A549 (cell line): Measurements from ENCODE around the gene DLGAP1. TPM values are rescaled to one million over a fixed set of nuclear protein-coding genes. Genes with fewer than 3 reads are reported as not detected.
"Not testable (repeated sequence)": the region's sequence is repeated elsewhere in the genome, so short reads cannot be mapped to it uniquely, and the experiment has no call there.

ENCODE experiments used
- ATAC-seq, 2 experiments: fragments of 200-7000 bp in 1 of 2; fragments of >200 bp in 1 of 2; cut with Nextera tagmentation in 1 of 2; cut with Tn5 transposase in 1 of 2; 3 replicates each; pipeline versions ENCODE4 v1.8.0 to v1.9.1; 2018 to 2020; ENCODE audit warnings: mild to moderate bottlenecking in 1 of 2, moderate library complexity in 1 of 2
- CTCF ChIA-PET: fragments of 300-600 bp; sonication (Branson Sonifier 250); formaldehyde crosslinking; extraction: SDS; loops from one replicate; lab custom pipeline; 2021; ENCODE audit warnings: antibody characterized with exemption, inconsistent platforms; lab: Yijun Ruan, JAX
- POLR2A ChIA-PET: fragments of 350-600 bp; formaldehyde crosslinking; extraction: SDS; loops from one replicate; lab custom pipeline; 2021; ENCODE audit warnings: antibody characterized with exemption, inconsistent platforms; lab: Yijun Ruan, JAX
- DNase-seq, 2 experiments: peaks; one replicate each; pipeline versions ENCODE4 v3.0.0 to v3.0.0-alpha.2; 2011 to 2016; ENCODE audit warnings: low read depth in 1 of 2, low spot score in 1 of 2
- FAIRE-seq: peaks from 2 replicates; lab custom pipeline; 2011; peaks lifted over from hg19 to GRCh38; lab: Jason Lieb, UNC
- H3K27ac ChIP-seq, 2 experiments: fragments of >200 bp; sonication (Bioruptor Twin); formaldehyde crosslinking; 3 replicates each; pipeline ENCODE4 v1.5.1; 2016 to 2017
- H3K4me1 ChIP-seq: fragments of >200 bp; sonication (Bioruptor Twin); formaldehyde crosslinking; 3 replicates; pipeline ENCODE4 v1.6.1; 2016
- H3K4me2 ChIP-seq: fragments of >200 bp; sonication (Bioruptor Twin); formaldehyde crosslinking; 3 replicates; pipeline ENCODE4 v1.6.1; 2016
- H3K4me3 ChIP-seq: fragments of >200 bp; sonication (Bioruptor Twin); formaldehyde crosslinking; 3 replicates; pipeline ENCODE4 v1.5.1; 2016
- H3K9me3 ChIP-seq: fragments of >200 bp; sonication (Bioruptor Twin); formaldehyde crosslinking; 3 replicates; pipeline ENCODE4 v1.6.1; 2016
- BHLHE40 ChIP-seq: IDR thresholded peaks from 2 replicates; pipeline ENCODE4 v1.6.1; 2012; ENCODE audit warnings: low read depth, low read length, inconsistent platforms
- E2F6 ChIP-seq: IDR thresholded peaks from 2 replicates; pipeline ENCODE4 v1.6.1; 2012; ENCODE audit warnings: low read depth, borderline replicate concordance
- EHMT2 ChIP-seq: fragments of 200-600 bp; sonication (generic); IDR thresholded peaks from 2 replicates; pipeline ENCODE4 v1.6.1; 2016; ENCODE audit warnings: antibody characterized with exemption, low read depth, mild to moderate bottlenecking, moderate library complexity
- FOSB ChIP-seq: fragments of 250-450 bp; sonication (Bioruptor Pico); IDR thresholded peaks from 2 replicates; pipeline ENCODE4 v1.5.0; 2020; ENCODE audit warnings: mild to moderate bottlenecking, moderate library complexity
- FOSL2 ChIP-seq, 2 experiments: fragments of 450-650 bp in 1 of 2; fragments of >200 bp in 1 of 2; sonication (Bioruptor Twin) in 1 of 2; formaldehyde crosslinking; IDR thresholded peaks; 2 replicates each; pipeline versions ENCODE4 v1.5.0 to v1.6.1; 2016 to 2020; ENCODE audit warnings: mild to moderate bottlenecking in 1 of 2, moderate library complexity in 1 of 2
- GATA3 ChIP-seq: IDR thresholded peaks from 2 replicates; pipeline ENCODE4 v1.6.1; 2012; ENCODE audit warnings: borderline replicate concordance
- HEYL ChIP-seq: fragments of 250-450 bp; sonication (Bioruptor Pico); IDR thresholded peaks from 2 replicates; pipeline ENCODE4 v1.8.0; 2021; ENCODE audit warnings: mild to moderate bottlenecking, moderate library complexity
- HOXB5 ChIP-seq: fragments of 250-450 bp; sonication (Bioruptor Pico); IDR thresholded peaks from 2 replicates; pipeline ENCODE4 v1.5.0; 2020; ENCODE audit warnings: mild to moderate bottlenecking, moderate library complexity
- JUN ChIP-seq, 2 experiments: fragments of >200 bp; sonication (Bioruptor Twin); formaldehyde crosslinking; IDR thresholded peaks; 2 replicates in 1 of 2; 3 replicates in 1 of 2; pipeline ENCODE4 v1.6.1; 2016 to 2017
- JUNB ChIP-seq: fragments of >200 bp; sonication (Bioruptor Twin); formaldehyde crosslinking; IDR thresholded peaks from 2 replicates; pipeline ENCODE4 v1.6.1; 2016
- MAX ChIP-seq: IDR thresholded peaks from 2 replicates; pipeline ENCODE4 v1.6.1; 2012
- RAD21 ChIP-seq, 2 experiments: fragments of >200 bp in 1 of 2; sonication (Bioruptor Twin) in 1 of 2; formaldehyde crosslinking in 1 of 2; IDR thresholded peaks in 1 of 2; conservative IDR thresholded peaks in 1 of 2; 2 replicates in 1 of 2; 3 replicates in 1 of 2; pipeline ENCODE4 v1.6.1; 2012 to 2018; ENCODE audit warnings: inconsistent platforms in 1 of 2
- RCOR1 ChIP-seq: fragments of 150-350 bp; IDR thresholded peaks from 2 replicates; pipeline ENCODE4 v1.6.1; 2014; ENCODE audit warnings: antibody characterized with exemption, low read length, low read depth
- WGBS: methylation state at CpG from one replicate; pipeline ENCODE4 v1.1.6; 2017; ENCODE audit errors: missing lambda C conversion rate; 5-methylcytosine and 5-hydroxymethylcytosine counted together
- polyA plus RNA-seq, 4 experiments: library from polyadenylated mRNA; depleted of rRNA in 3 of 4; stranded (reverse); fragments of >200 nt; fragmentation: RNase III in 1 of 4; extraction: RNeasy Plus Mini Kit Qiagen cat#74134 plus additional on column Dnase treatment in 1 of 4; gene quantifications; 2 replicates in 3 of 4; 3 replicates in 1 of 4; pipeline ENCODE4 v1.2.3, GENCODE V29; 2011 to 2017

DLGAP1 gene
- polyA plus RNA-seq, 2 of the 4 experiments (the other 2 are of a cell fraction) = 0.04 to 0.12 TPM

DNA sequence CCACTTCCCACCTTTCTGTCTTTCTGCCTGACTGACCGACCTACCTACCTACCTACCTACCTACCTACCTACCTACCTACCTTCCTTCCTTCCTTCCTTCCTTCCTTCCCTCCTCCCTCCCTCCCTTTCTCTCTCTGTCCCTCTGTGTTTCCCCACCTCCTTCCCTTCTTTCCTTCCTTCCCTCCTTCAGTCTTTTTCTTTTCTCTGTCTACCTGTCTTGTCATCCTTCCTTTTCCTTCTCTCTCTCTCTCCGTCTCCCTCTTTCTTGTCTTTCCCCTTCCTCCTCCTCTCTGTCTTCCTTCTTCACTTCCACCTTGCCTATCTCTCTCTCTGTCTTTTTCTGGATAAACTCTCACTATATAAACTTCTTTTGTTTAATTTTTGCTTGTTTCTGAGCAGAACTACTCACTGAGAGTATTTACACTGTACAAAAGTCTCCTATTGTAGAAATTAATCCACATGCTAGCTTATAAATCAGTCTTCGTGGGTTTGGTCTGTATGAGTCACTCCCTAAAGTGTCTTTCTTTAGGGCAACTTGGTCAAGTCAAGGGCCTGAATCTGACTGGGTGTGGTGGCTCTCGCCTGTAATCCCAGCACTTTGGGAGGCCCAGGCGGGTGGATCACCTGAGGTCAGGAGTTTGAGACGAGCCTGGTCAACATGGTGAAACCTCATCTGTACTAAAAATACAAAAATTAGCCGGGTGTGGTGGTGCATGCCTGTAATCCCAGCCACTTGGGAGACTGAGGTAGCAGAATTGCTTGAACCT lies 871.8 kb downstream of the DLGAP1 start:
- CTCF ChIA-PET = interaction anchor here (0.6 to 3.1 kb wide), 3 partner anchors 82 to 1282 kb away, joined by 4 to 25 read pairs (median 23); no protein-coding TSS in a partner anchor
- H3K4me3 ChIP-seq; POLR2A ChIA-PET; ATAC-seq; H3K4me2 ChIP-seq; FAIRE-seq; DNase-seq; H3K9me3 ChIP-seq; TF ChIP-seq FOSL2 (IDR thresholded peaks at IDR 0.05): not testable (repeated sequence)
- 74% methylated on average over 7 of the region's 7 CpGs for WGBS
- peak overlapping the region; percentile 9 to 77; a peak in 5 of 6 replicates for H3K27ac ChIP-seq
- TF ChIP-seq FOSL2 (CRISPR knock-in tag; IDR thresholded peaks at IDR 0.05) = peak; percentile 12; the same call in 1 of the 2 replicates
- peaks cover 21% of the 10 kb centered on the region for H3K4me1 ChIP-seq

- no peak for TF ChIP-seq JUNB
- no peak for TF ChIP-seq HOXB5 (CRISPR knock-in tag)
- TF ChIP-seq FOSB = no peak
- no peak for TF ChIP-seq HEYL
- TF ChIP-seq E2F6 = no peak
- no peak for TF ChIP-seq MAX
- TF ChIP-seq BHLHE40 = no peak
- peak overlapping the region in 1 of 2 experiments; percentile 77; a peak in 3 of 6 replicates for H3K27ac ChIP-seq
- ChIA-PET POLR2A (no interaction called here), CTCF (no interaction called here)
- no peak overlapping the region for H3K4me2 ChIP-seq
- no peak overlapping the region for H3K4me3 ChIP-seq
- H3K9me3 ChIP-seq = no peaks in the 10 kb centered on the region
- H3K4me1 ChIP-seq = peaks cover 21% of the 10 kb centered on the region
- no peak for FAIRE-seq
- 96% methylated on average over 13 of the region's 13 CpGs for WGBS
- no peak for DNase-seq
- ATAC-seq = no peak
These were observed 873.2 kb downstream of the DLGAP1 start for GRCh38 chr18:3581890-3582289.

DNA sequence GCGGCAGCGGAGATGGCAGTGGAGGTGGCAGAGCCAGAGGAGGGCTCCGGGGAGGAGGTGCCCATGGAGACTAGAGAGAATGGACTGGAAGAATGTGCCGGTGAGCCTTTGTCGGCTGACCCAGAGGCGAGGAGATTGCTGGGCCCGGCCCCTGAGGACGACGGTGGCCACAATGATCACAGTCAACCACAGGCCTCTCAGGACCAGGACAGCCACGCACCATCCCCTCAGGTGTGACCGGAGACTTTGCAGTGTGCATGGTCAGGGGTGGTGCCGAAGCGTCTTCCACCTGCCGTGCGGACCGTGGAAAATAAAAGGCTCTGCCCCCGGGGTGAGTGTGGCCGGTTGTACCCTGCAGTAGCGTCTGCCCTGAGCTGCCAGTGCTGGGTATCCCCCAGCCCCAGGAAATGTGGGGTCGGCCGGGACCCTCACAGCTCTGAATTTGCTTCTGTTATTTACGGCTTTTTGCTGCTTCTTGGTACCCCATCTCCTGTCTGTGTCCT lies 874.5 kb downstream of the DLGAP1 start:
- peaks cover 13% of the 10 kb centered on the region for H3K4me1 ChIP-seq
- DNase-seq, H3K4me3 ChIP-seq, FAIRE-seq, ATAC-seq, CTCF ChIA-PET, H3K9me3 ChIP-seq, H3K27ac ChIP-seq, POLR2A ChIA-PET, H3K4me2 ChIP-seq: not testable (repeated sequence)
- 85% methylated on average over 14 of the region's 22 CpGs for WGBS

DNA sequence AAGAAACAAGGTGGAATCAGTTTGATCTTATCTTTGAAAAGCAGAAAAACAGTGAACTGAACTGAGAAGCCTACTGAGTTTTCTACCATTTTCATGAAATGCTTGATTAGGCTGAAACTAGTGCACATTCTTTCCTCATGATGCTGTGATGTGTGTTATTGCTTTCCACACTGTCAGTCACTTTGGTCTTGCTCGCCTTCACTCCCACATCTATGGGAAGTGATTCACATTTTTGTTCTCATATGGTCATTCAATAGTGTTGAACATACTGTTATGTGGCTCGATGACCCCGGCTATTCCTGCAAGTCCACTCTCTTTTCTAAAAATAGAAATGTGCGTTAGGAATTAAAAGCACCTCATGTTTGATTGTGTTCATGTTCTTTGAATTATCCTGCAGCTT lies 875.4 kb downstream of the DLGAP1 start:
- ChIA-PET POLR2A (no interaction called here), CTCF (no interaction called here)
- no peak for DNase-seq
- no peak for FAIRE-seq
- no peak overlapping the region for H3K4me3 ChIP-seq
- no peak for ATAC-seq
- H3K4me1 ChIP-seq = peaks cover 11% of the 10 kb centered on the region
- no peak overlapping the region for H3K27ac ChIP-seq
- TF ChIP-seq JUN (IDR thresholded peaks at IDR 0.05) (no peak), RCOR1 (no peak)
- H3K4me2 ChIP-seq = no peak overlapping the region
- no peaks in the 10 kb centered on the region for H3K9me3 ChIP-seq
- 57% methylated on average over 4 of the region's 4 CpGs for WGBS

DNA sequence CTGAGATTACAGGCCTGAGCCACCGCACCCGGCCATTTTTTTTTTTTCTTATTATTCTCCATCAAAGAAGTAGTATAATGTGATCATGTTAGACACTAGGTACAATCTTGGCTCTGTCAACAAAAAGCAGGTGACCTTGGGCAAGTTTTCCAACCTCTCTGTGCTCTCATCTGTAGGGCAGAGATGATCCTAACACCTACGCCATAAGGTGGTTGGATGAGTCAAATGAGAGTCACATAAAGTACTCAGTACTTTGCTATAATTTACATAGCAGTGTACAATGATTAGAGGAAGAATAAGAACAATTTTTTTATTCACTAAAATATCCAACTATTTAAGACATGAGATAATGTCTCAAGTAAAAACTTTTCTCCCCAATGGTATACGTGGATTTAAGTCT lies 876.5 kb downstream of the DLGAP1 start:
- 84% methylated on average over 4 of the region's 4 CpGs for WGBS
- no peak for DNase-seq
- Histone ChIP-seq H3K27ac (no peak overlapping the region), H3K4me3 (no peak overlapping the region), H3K9me3 (no peaks in the 10 kb centered on the region), H3K4me1 (peaks cover 8% of the 10 kb centered on the region), H3K4me2 (no peak overlapping the region)
- no peak for ATAC-seq
- TF ChIP-seq JUNB = no peak
- TF ChIP-seq FOSB = no peak
- no peak for TF ChIP-seq GATA3
- no peak for TF ChIP-seq RAD21 (conservative IDR thresholded peaks at IDR 0.05 in 1 of 2, IDR thresholded peaks at IDR 0.05 in 1 of 2)
- no peak for TF ChIP-seq EHMT2
- ChIA-PET CTCF (interaction anchor here (0.6 to 3.1 kb wide), 2 partner anchors 7 to 364 kb away, joined by 4 to 12 read pairs; no protein-coding TSS in a partner anchor), POLR2A (no interaction called here)
- FAIRE-seq = no peak
